H1 (cell line): ENCODE results near the gene SCARB2.

ENCODE experiments used
- KDM1A ChIP-seq: fragments of 200-600, 300-600 bp; sonication (generic); IDR thresholded peaks from 2 replicates; pipeline ENCODE4 v1.7.1; 2016; ENCODE audit warnings: mild to moderate bottlenecking, low read length, borderline replicate concordance
- RFX5 ChIP-seq: IDR thresholded peaks from 2 replicates; pipeline ENCODE4 v1.6.1; 2011; ENCODE audit warnings: low read depth, low read length, improper control_type of control experiment, borderline replicate concordance

GRCh38 chr4:76198411-76199237 lies 15.0 kb downstream of the SCARB2 start:
- TF ChIP-seq RFX5 (no peak), KDM1A (no peak)
